HepG2 (cell line): ENCODE measurements around the gene POMT2. TPM values are rescaled to one million over a fixed set of nuclear protein-coding genes. Genes with fewer than 3 reads are reported as not detected.

Experiments
- ATAC-seq: fragments of 200-7000 bp; cut with Tn5 transposase; 3 replicates; pipeline ENCODE4 v1.9.1; 2020; ENCODE audit warnings: mild to moderate bottlenecking, moderate library complexity
- BruUV-seq: library from RNA; stranded (reverse); fragments of 400-500 nt; replicated peaks from 2 replicates; lab custom pipeline; 2021; lab: Mats Ljungman, UMichigan
- CTCF ChIA-PET: fragments of 300-600 bp; formaldehyde crosslinking; extraction: SDS; loops from one replicate; lab custom pipeline; 2021; ENCODE audit warnings: low total read pairs, inconsistent platforms, low intra/inter-chr PET ratio; lab: Yijun Ruan, JAX
- POLR2A ChIA-PET: fragments of 350-600 bp; sonication (Branson Sonifier 250); formaldehyde crosslinking; loops from one replicate; lab custom pipeline; 2020; ENCODE audit warnings: antibody characterized with exemption, inconsistent platforms; lab: Yijun Ruan, JAX
- DNase-seq: peaks from one replicate; pipeline ENCODE4 v3.0.0-alpha.2; 2015; ENCODE audit warnings: low spot score
- FAIRE-seq: peaks from 3 replicates; lab custom pipeline; 2011; peaks lifted over from hg19 to GRCh38; lab: Jason Lieb, UNC
- H2AFZ ChIP-seq: one replicate; pipeline ENCODE4 v1.6.1; 2011; ENCODE audit warnings: low read length, inconsistent platforms
- H3K27ac ChIP-seq: fragments of 300-600 bp; 3 replicates; pipeline ENCODE4 v1.8.0; 2011; ENCODE audit warnings: mixed run types, mild to moderate bottlenecking, mixed read lengths, low read length, inconsistent platforms; ENCODE audit not compliant: insufficient read depth; ENCODE audit errors: extremely low read length
- H3K27me3 ChIP-seq, 2 experiments: fragments of 200-600 bp in 1 of 2; 2 replicates in 1 of 2; 3 replicates in 1 of 2; pipeline versions ENCODE4 v1.6.0 to v1.8.0; 2011; ENCODE audit warnings: low read length in 2 of 2, mild to moderate bottlenecking in 2 of 2, moderate library complexity in 2 of 2, inconsistent platforms in 1 of 2; ENCODE audit not compliant: insufficient read depth in 2 of 2, control insufficient read depth in 1 of 2
- H3K36me3 ChIP-seq, 2 experiments: fragments of 200-600 bp in 1 of 2; replicated peaks in 1 of 2; 2 replicates in 1 of 2; 3 replicates in 1 of 2; pipeline versions ENCODE4 v1.5.1 to v1.8.0; 2011; ENCODE audit warnings: low read length in 2 of 2, inconsistent platforms in 1 of 2; ENCODE audit not compliant: insufficient read depth in 2 of 2, control insufficient read depth in 1 of 2
- H3K4me1 ChIP-seq: 2 replicates; pipeline ENCODE4 v1.5.1; 2012; ENCODE audit warnings: low read length, inconsistent platforms; ENCODE audit not compliant: insufficient read depth
- H3K4me2 ChIP-seq: 2 replicates; pipeline ENCODE4 v1.6.0; 2011; ENCODE audit warnings: low read depth, low read length, inconsistent platforms
- H3K4me3 ChIP-seq, 3 experiments: fragments of 200-600 bp in 1 of 3; sonication (generic), shearing (Covaris generic) in 1 of 3; replicated peaks in 1 of 3; 2 replicates each; pipeline ENCODE4 v1.5.1; 2011 to 2016; ENCODE audit warnings: low read length in 3 of 3, inconsistent platforms in 2 of 3, low read depth in 2 of 3, mild to moderate bottlenecking in 2 of 3, control low read depth in 1 of 3, mixed read lengths in 1 of 3; ENCODE audit not compliant: insufficient read depth in 1 of 3
- H3K79me2 ChIP-seq: one replicate; pipeline ENCODE4 v1.6.1; 2011; ENCODE audit warnings: low read length, inconsistent platforms; ENCODE audit not compliant: insufficient read depth
- H3K9ac ChIP-seq: 2 replicates; pipeline ENCODE4 v1.6.0; 2011; ENCODE audit warnings: mild to moderate bottlenecking, low read depth, low read length, inconsistent platforms; ENCODE audit not compliant: insufficient read depth
- H3K9me3 ChIP-seq: 2 replicates; pipeline ENCODE4 v1.5.1; 2012; ENCODE audit warnings: mild to moderate bottlenecking, low read length
- H4K20me1 ChIP-seq: 2 replicates; pipeline ENCODE4 v1.6.0; 2011; ENCODE audit warnings: inconsistent platforms, mild to moderate bottlenecking, low read length, moderate library complexity; ENCODE audit not compliant: insufficient read depth
- ISL2 ChIP-seq: sonication (generic); formaldehyde crosslinking; IDR thresholded peaks from 2 replicates; pipeline ENCODE4 v1.5.0; 2020; ENCODE audit warnings: missing genetic modification reagents
- KDM3A ChIP-seq: IDR thresholded peaks from 2 replicates; pipeline ENCODE4 v1.6.1; 2018; ENCODE audit warnings: low read depth, missing compliant biosample characterization
- WGBS: methylation state at CpG from one replicate; pipeline ENCODE4 v1.1.6; 2017; ENCODE audit warnings: low lambda C conversion rate; 5-methylcytosine and 5-hydroxymethylcytosine counted together
- in situ Hi-C: cut with HindIII; loops from 2 replicates; pipeline ENCODE4 v1.10.0; 2017; ENCODE audit warnings: low pct_unique_long_range_greater_than_20kb; ENCODE audit not compliant: extremely low pct_ligation_motif_present
- intact Hi-C: fragments of 100-400 bp; cut with micrococcal nuclease; formaldehyde crosslinking; loops from one replicate; pipeline ENCODE4 v1.10.0; 2022; ENCODE audit not compliant: unreplicated experiment
- polyA plus RNA-seq, 8 experiments: library from polyadenylated mRNA; depleted of rRNA in 3 of 8; stranded (reverse) in 7 of 8; unstranded in 1 of 8; fragments of >200 nt; fragmentation: Illumina TruSeq in 4 of 8; extraction: Trizol in 4 of 8; gene quantifications; 2 replicates each; pipeline versions ENCODE4 v1.2.1 to v1.2.3, GENCODE V29; 2011 to 2016; ENCODE audit warnings: low read depth in 4 of 8, missing spikeins in 1 of 8, mixed read lengths in 1 of 8; ENCODE audit not compliant: insufficient read depth in 1 of 8
- total RNA-seq, 5 experiments: library from RNA; depleted of rRNA; stranded (reverse); fragments of >200 nt; fragmentation: Illumina TruSeq; extraction: Trizol; gene quantifications; 2 replicates each; pipeline ENCODE4 v1.2.3, GENCODE V29; 2016; ENCODE audit warnings: low read depth in 1 of 5
- TF ChIP-seq, protein P1 (sequence below): sonication (generic); formaldehyde crosslinking; IDR thresholded peaks from 2 replicates; pipeline ENCODE4 v1.5.1; 2020; ENCODE audit warnings: missing genetic modification reagents, mild to moderate bottlenecking, borderline replicate concordance

POMT2 gene
- total and polyA plus RNA-seq, 2 of the 13 experiments (the other 11 are each of a cell fraction or from before 2014, with no cell fraction given) = 15.3 to 15.9 TPM

DNA sequence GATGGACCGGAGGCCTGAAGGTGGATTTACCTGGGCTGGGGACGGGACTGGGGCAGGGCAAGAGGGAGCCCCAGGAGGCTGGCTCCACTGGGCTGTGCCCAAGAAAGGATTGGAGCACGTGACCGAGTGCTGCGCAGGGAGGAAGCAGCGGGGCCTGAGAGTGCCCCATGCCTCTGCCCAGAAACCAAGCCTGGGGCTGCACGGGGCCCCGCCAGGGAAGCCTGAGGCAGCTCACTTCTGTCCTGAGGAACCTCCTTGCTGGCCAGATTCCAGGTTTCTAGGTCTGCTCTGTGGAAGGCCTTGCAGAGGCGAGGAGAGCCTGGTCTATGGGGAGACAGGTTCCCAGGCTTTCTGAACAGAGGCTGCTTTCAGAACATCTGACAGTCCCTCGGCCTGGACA, 60.1 kb downstream of the POMT2 start:
- POLR2A ChIA-PET = no interaction called here
- in situ Hi-C loops = no loop called here
- ATAC-seq (no peak; the same call in 2 of the 3 replicates), DNase-seq (no peak), FAIRE-seq (no peak)
- H2AFZ ChIP-seq = no peak overlapping the region
- no peaks in the 10 kb centered on the region for H3K9me3 ChIP-seq
- no peak overlapping the region for H3K4me3 ChIP-seq
- intact Hi-C loops = no loop called here
- H3K9ac ChIP-seq = no peak overlapping the region
- H3K4me2 ChIP-seq = no peak overlapping the region
- no peaks in the 10 kb centered on the region for H3K79me2 ChIP-seq
- no peak for TF ChIP-seq KDM3A (CRISPR knock-in tag)
- TF ChIP-seq, all 625 proteins: peak for 0
- H3K4me1 ChIP-seq = no peaks in the 10 kb centered on the region; the same call in 1 of the 2 replicates
- H3K27me3 ChIP-seq = peaks cover 9 to 45% of the 10 kb centered on the region in 2 experiments
- no peaks in the 10 kb centered on the region for H3K36me3 ChIP-seq
- H3K27ac ChIP-seq = no peak overlapping the region
- no TSS peak for BruUV-seq
- CTCF ChIA-PET = no interaction called here
- WGBS = 17% methylated on average over 1 of the region's 10 CpGs
- H4K20me1 ChIP-seq = peaks cover 2% of the 10 kb centered on the region; the same call in 1 of the 2 replicates

GRCh38 chr14:77260199-77260598, 60.5 kb downstream of the POMT2 start:
- peaks cover 2% of the 10 kb centered on the region; the same call in 1 of the 2 replicates for H4K20me1 ChIP-seq
- H3K79me2 ChIP-seq = no peaks in the 10 kb centered on the region
- no peak overlapping the region for H3K9ac ChIP-seq
- H2AFZ ChIP-seq = no peak overlapping the region
- no peaks in the 10 kb centered on the region; the same call in 1 of the 2 replicates for H3K4me1 ChIP-seq
- ChIA-PET POLR2A (no interaction called here), CTCF (no interaction called here)
- no peak overlapping the region for H3K4me2 ChIP-seq
- no peak overlapping the region for H3K4me3 ChIP-seq
- intact Hi-C loops = no loop called here
- H3K9me3 ChIP-seq = no peaks in the 10 kb centered on the region
- peaks cover 9 to 43% of the 10 kb centered on the region in 2 experiments for H3K27me3 ChIP-seq
- no peaks in the 10 kb centered on the region for H3K36me3 ChIP-seq
- FAIRE-seq (no peak), DNase-seq (no peak), ATAC-seq (no peak)
- 72% methylated on average over 6 of the region's 11 CpGs for WGBS
- BruUV-seq = no TSS peak
- H3K27ac ChIP-seq = no peak overlapping the region
- TF ChIP-seq ISL2 (CRISPR knock-in tag) = no peak
- TF ChIP-seq, protein P1, sequence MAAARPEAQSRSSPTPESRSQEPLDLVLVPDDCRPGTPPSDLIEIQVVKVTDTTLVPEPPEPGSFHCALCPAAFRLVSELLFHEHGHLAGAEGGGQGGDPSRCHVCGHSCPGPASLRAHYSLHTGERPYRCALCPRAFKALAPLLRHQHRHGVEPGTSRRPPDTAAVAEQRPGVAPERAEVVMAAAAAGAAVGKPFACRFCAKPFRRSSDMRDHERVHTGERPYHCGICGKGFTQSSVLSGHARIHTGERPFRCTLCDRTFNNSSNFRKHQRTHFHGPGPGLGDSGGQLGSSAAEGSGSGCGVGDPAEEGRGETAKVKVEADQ (CRISPR knock-in tag) = no peak
- in situ Hi-C loops = no loop called here
